Hepatocyte (in vitro differentiated cells): ENCODE data around the gene CFAP58.

ENCODE experiments used
- CTCF ChIP-seq: fragments of 200-600 bp; sonication (generic); IDR thresholded peaks from 2 replicates; pipeline ENCODE4 v1.5.1; 2016; ENCODE audit warnings: antibody characterized with exemption, mild to moderate bottlenecking; ENCODE audit not compliant: poor library complexity
- EZH2 ChIP-seq: fragments of 200-600 bp; sonication (generic); IDR thresholded peaks from 2 replicates; pipeline ENCODE4 v1.6.1; 2016; ENCODE audit warnings: antibody characterized with exemption, mild to moderate bottlenecking, borderline replicate concordance
- EZH2phosphoT487 ChIP-seq: fragments of 200-600 bp; sonication (generic); IDR thresholded peaks from one replicate; pipeline ENCODE4 v1.6.1; 2018; ENCODE audit warnings: antibody characterized with exemption, mild to moderate bottlenecking, low read depth, moderate library complexity; ENCODE audit not compliant: unreplicated experiment, severe bottlenecking

- TF ChIP-seq CTCF (no peak), EZH2phosphoT487 (no peak), EZH2 (no peak)
Measured at GRCh38 chr10:104498347-104499081, 144.9 kb downstream of the CFAP58 start.
